Pancreas (tissue), 10 donors: ENCODE results near the gene ERLIN1. TPM values are rescaled to one million over a fixed set of nuclear protein-coding genes. Genes with fewer than 3 reads are reported as not detected.
"Not testable (repeated sequence)": the region's sequence is repeated elsewhere in the genome, so short reads cannot be mapped to it uniquely, and the experiment has no call there.

Experiments used
- ATAC-seq, 4 donors: fragments of 200-7000 bp; cut with Tn5 transposase; one replicate each; pipeline versions ENCODE4 v1.8.0 to v1.9.1; 2020; ENCODE audit warnings: mild to moderate bottlenecking in 4 of 4, moderate library complexity in 4 of 4
- DNase-seq, 6 donors: peaks; one replicate each; pipeline ENCODE4 v3.0.0-alpha.2; 2020
- FAIRE-seq: peaks from 2 replicates; lab custom pipeline; 2012; peaks lifted over from hg19 to GRCh38; lab: Jason Lieb, UNC
- H3K27ac ChIP-seq, 4 donors: fragments of 200-600 bp; sonication (generic); 1 replicate in 3 of 4; 2 replicates in 1 of 4; pipeline versions ENCODE4 v1.5.0 to v1.8.0; 2020
- H3K27me3 ChIP-seq, 4 donors: fragments of 200-600 bp; one replicate each; pipeline ENCODE4 v1.8.0; 2021
- H3K36me3 ChIP-seq, 3 donors: fragments of 200-600 bp; sonication (generic) in 1 of 3; one replicate each; pipeline versions ENCODE4 v1.5.0 to v1.8.0; 2020 to 2021
- H3K4me1 ChIP-seq, 3 donors: fragments of 200-600 bp; one replicate each; pipeline ENCODE4 v1.8.0; 2021
- H3K4me3 ChIP-seq, 4 donors: fragments of 200-600 bp; sonication (generic) in 2 of 4; one replicate each; pipeline versions ENCODE4 v1.5.0 to v1.8.0; 2020 to 2021
- H3K9me3 ChIP-seq, 4 donors: fragments of 200-600 bp; one replicate each; pipeline ENCODE4 v1.8.0; 2021
- WGBS, 2 donors: extraction: QIAGEN DNeasy Blood & Tissue Kit; methylation state at CpG; one replicate each; pipeline ENCODE4 v1.1.7; 2013; 5-methylcytosine and 5-hydroxymethylcytosine counted together
- intact Hi-C, 3 donors: fragments of 100-400 bp; cut with DNase I; formaldehyde crosslinking; loops; one replicate each; pipeline versions ENCODE4 v1.11.1 to v1.14.2; 2022
- polyA plus RNA-seq, 2 donors: library from polyadenylated mRNA; stranded (reverse); fragments of 200-250 nt; gene quantifications; one replicate each; pipeline ENCODE4 v1.2.3, GENCODE V29; 2013
- total RNA-seq, 6 donors: library from RNA; stranded (reverse); fragmentation: NEBNext Ultra II Directional in 4 of 6; extraction: Animal tissue kit (Norgen Biotek cat#: 25700) in 4 of 6; gene quantifications; one replicate each; pipeline versions ENCODE4 v1.2.1 to v1.2.4, GENCODE V29; 2021 to 2023
- TF ChIP-seq, protein P1 (sequence below), 4 donors: fragments of 200-600 bp; sonication (generic) in 3 of 4; IDR thresholded peaks; one replicate each; pipeline versions ENCODE4 v1.5.0 to v1.8.0; 2021; ENCODE audit warnings: antibody characterized with exemption in 4 of 4
- donor health status: healthy with polysubstance abuse.
- donor health status: DM: no; HTN: no; CAD: no; lungs with moderate emphysema.
- donor health status: DM: no; HTN: no; CAD: no.
- donor health status: control.
- donor health status: control.
- donor health status: Bipolar disorder and iron deficiency.
- donor health status: DM: yes; HTN: yes; CAD: no.
- donor health status: DM: no; HTN: no; CAD: no.
- donor health status: DM: no; HTN: no; CAD: no.
- donor health status: DM: yes; HTN: yes; CAD: no.

ERLIN1 gene
- total and polyA plus RNA-seq, 8 donors = 2.9 to 13.2 (median 10.0) TPM

DNA sequence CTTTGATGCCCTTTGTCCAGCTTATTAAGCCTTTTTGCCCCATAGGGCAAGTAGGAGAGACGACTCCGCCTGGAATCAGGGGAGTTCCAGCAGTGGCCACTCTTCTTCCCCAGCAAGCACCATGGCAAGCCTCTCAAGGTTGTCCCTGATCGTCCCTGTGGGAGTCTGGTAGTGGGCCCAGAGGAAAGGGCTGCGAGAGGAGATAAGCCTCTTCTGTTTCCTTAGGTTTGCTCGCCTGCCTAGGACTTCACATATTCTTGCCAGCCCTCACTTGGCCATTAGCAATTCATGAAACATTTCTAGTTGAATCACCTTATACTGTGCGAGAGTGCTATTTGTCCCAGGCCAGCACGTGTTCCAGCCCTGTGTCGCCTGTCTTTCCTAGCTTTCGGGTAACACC lies 56.4 kb downstream of the ERLIN1 start:
- no peak for ATAC-seq
- Histone ChIP-seq H3K27ac (no peak overlapping the region), H3K4me3 (no peak overlapping the region), H3K36me3 (no peaks in the 10 kb centered on the region), H3K27me3 (no peaks in the 10 kb centered on the region), H3K9me3 (no peaks in the 10 kb centered on the region), H3K4me1 (no peaks in the 10 kb centered on the region)
- TF ChIP-seq, protein P1, sequence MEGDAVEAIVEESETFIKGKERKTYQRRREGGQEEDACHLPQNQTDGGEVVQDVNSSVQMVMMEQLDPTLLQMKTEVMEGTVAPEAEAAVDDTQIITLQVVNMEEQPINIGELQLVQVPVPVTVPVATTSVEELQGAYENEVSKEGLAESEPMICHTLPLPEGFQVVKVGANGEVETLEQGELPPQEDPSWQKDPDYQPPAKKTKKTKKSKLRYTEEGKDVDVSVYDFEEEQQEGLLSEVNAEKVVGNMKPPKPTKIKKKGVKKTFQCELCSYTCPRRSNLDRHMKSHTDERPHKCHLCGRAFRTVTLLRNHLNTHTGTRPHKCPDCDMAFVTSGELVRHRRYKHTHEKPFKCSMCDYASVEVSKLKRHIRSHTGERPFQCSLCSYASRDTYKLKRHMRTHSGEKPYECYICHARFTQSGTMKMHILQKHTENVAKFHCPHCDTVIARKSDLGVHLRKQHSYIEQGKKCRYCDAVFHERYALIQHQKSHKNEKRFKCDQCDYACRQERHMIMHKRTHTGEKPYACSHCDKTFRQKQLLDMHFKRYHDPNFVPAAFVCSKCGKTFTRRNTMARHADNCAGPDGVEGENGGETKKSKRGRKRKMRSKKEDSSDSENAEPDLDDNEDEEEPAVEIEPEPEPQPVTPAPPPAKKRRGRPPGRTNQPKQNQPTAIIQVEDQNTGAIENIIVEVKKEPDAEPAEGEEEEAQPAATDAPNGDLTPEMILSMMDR (IDR thresholded peaks at IDR 0.05) = no peak
- WGBS, 2 donors = 68 to 81% methylated on average over 9 of the region's 9 CpGs
- intact Hi-C loops = no loop called here
- no peak for FAIRE-seq
- no peak for DNase-seq

DNA sequence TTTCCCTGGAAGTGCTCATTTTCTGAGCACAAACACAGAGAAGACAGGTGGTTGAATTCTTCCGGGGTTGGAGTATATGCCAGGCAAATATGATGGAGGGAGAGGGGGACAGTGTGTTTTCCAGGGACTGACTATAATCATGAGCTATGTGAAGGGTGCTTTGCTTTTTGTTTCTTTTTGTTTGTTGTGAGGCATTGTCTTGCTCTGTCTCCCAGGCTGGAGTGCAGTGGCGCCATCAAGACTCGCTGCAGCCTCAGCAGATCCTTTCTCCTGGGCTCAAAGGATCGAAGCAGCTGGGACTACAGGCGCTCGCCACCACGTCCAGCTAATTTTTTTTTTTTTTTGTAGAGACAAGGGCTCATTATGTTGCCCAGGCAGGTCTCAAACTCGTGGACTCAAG lies 56.9 kb downstream of the ERLIN1 start:
- H3K4me3 ChIP-seq = no peak overlapping the region
- H3K36me3 ChIP-seq = no peaks in the 10 kb centered on the region
- ATAC-seq (no peak), DNase-seq (no peak), FAIRE-seq (no peak)
- no peaks in the 10 kb centered on the region for H3K27me3 ChIP-seq
- no peak overlapping the region for H3K27ac ChIP-seq
- WGBS, 2 donors = 66 to 75% methylated on average over 8 of the region's 8 CpGs
- H3K4me1 ChIP-seq = no peaks in the 10 kb centered on the region
- intact Hi-C loops = no loop called here
- no peaks in the 10 kb centered on the region for H3K9me3 ChIP-seq
- TF ChIP-seq, protein P1 (IDR thresholded peaks at IDR 0.05) = no peak

DNA sequence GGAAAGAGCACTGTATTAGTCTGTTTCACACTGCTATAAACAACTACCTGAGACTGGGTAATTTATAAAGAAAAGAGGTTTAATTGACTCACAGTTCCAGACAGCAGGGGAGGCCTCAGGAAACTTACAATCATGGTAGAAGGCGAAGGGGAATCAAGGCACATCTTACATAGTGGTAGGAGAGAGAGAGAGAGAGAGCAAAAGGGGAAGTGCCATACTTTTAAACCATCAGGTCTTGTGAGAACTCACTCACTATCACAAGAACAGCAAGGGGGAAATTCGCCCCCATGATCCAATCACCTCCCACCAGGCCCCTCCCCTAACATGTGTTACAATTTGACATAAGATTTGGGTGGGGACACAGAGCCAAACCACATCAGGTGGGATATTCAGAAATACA lies 60.5 kb downstream of the ERLIN1 start:
- H3K27ac ChIP-seq, DNase-seq, ATAC-seq, intact Hi-C loops, H3K27me3 ChIP-seq, H3K36me3 ChIP-seq, FAIRE-seq, H3K4me3 ChIP-seq, H3K4me1 ChIP-seq, H3K9me3 ChIP-seq: not testable (repeated sequence)
- 56 to 67% methylated on average over 2 of the region's 2 CpGs for WGBS, 2 donors

DNA sequence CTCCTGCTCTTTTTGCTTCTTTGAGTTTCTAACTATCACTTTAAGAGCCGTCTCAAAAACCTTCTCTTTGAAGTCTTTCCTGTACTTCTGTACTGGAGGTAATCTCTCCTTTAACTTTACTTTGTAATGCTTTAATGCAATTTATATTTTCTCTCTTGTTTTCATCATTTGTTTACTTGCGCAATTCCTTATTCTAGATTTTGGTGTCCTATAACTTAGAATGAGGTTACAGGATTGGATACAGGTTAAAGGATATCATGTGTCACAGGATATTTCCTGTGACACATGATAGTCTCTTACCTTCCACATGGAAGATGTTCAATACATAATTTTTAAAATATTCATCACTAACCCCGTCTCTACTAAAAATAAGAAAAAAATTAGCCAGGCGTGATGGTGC lies 61.7 kb downstream of the ERLIN1 start:
- no peaks in the 10 kb centered on the region for H3K4me1 ChIP-seq
- no peak for DNase-seq
- H3K9me3 ChIP-seq = no peaks in the 10 kb centered on the region
- 67 to 74% methylated on average over 4 of the region's 4 CpGs for WGBS, 2 donors
- TF ChIP-seq, protein P1 (IDR thresholded peaks at IDR 0.05) = no peak
- no peak for FAIRE-seq
- no peaks in the 10 kb centered on the region for H3K36me3 ChIP-seq
- H3K27me3 ChIP-seq = no peaks in the 10 kb centered on the region
- no peak for ATAC-seq
- H3K27ac ChIP-seq = no peak overlapping the region
- H3K4me3 ChIP-seq = no peak overlapping the region
- intact Hi-C loops = no loop called here

DNA sequence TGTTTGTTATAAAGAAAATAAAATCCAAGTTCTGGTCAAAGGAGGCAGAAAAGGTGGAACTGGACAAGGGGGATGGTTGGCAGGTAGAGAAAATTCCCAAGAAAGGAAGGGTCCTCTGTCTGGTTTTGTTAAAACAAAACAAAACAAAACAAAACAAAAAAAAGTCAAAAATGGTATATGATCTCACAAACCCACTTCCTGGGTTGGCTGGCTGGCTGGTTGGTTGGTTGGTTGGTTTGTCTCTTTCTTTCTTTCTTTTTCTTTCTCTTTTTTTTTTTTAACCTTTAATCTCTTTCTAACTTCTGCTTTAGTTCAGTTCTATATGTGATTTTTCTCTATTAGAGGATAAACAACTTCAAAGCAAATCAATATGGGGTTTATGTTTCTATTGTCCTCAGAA lies 63.0 kb downstream of the ERLIN1 start:
- intact Hi-C loops = no loop called here
- Histone ChIP-seq H3K4me3 (no peak overlapping the region), H3K36me3 (no peaks in the 10 kb centered on the region), H3K27me3 (no peaks in the 10 kb centered on the region), H3K27ac (no peak overlapping the region), H3K4me1 (no peaks in the 10 kb centered on the region), H3K9me3 (no peaks in the 10 kb centered on the region)
- DNase-seq (no peak), ATAC-seq (no peak), FAIRE-seq (no peak)
- TF ChIP-seq, protein P1 (IDR thresholded peaks at IDR 0.05) = no peak

DNA sequence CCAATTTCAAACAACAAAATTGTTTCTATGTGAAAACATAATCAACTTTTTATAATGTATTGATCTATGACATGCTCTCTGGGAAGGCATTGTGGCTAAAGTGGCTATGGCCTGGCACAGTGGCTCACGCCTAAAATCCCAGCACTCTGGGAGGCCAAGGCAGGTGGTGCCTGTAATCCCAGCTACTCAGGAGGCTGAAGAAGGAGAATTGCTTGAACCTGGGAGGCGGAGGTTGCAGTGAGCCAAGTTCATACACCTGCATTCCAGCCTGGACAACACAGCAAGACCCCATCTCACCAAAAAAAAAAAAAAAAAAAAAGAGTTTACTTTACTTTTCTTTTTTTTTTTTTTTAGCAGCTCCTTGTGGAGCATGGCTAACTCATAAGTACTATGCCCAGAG lies 65.3 kb downstream of the ERLIN1 start:
- FAIRE-seq (no peak), DNase-seq (no peak), ATAC-seq (no peak)
- Histone ChIP-seq H3K27me3 (no peaks in the 10 kb centered on the region), H3K27ac (no peak overlapping the region), H3K4me3 (no peak overlapping the region), H3K4me1 (no peaks in the 10 kb centered on the region), H3K36me3 (no peaks in the 10 kb centered on the region), H3K9me3 (no peaks in the 10 kb centered on the region)
- TF ChIP-seq, protein P1 (IDR thresholded peaks at IDR 0.05) = no peak
- intact Hi-C loops = no loop called here
- 77 to 83% methylated on average over 2 of the region's 2 CpGs for WGBS, 2 donors
